Caco-2 (cell line): Measurements from ENCODE around the gene RNF2. TPM values are rescaled to one million over a fixed set of nuclear protein-coding genes. Genes with fewer than 3 reads are reported as not detected.

Source experiments
- BruUV-seq: library from RNA; stranded (reverse); fragments of 400-500 nt; replicated peaks from 2 replicates; lab custom pipeline; 2021; lab: Mats Ljungman, UMichigan
- CTCF ChIA-PET: fragments of 300-600 bp; sonication (Branson Sonifier 250); formaldehyde crosslinking; loops from one replicate; lab custom pipeline; 2022; ENCODE audit warnings: antibody characterized with exemption; lab: Charles Lee
- POLR2A ChIA-PET: fragments of 300-600 bp; sonication (Branson Sonifier 250); formaldehyde crosslinking; loops from one replicate; lab custom pipeline; 2022; ENCODE audit warnings: antibody characterized with exemption; lab: Charles Lee
- DNase-seq, 2 experiments: peaks; one replicate each; pipeline versions ENCODE4 v3.0.0 to v3.0.0-alpha.2; 2020 to 2022
- H3K27me3 ChIP-seq: replicated peaks from 2 replicates; pipeline ENCODE4 v1.6.0; 2011; ENCODE audit warnings: low read length; ENCODE audit not compliant: control insufficient read depth, insufficient read depth
- H3K36me3 ChIP-seq: 2 replicates; pipeline ENCODE4 v1.5.1; 2011; ENCODE audit warnings: low read length; ENCODE audit not compliant: control insufficient read depth, insufficient read depth
- H3K4me1 ChIP-seq: fragments of 250-450 bp; sonication (Bioruptor Pico); 2 replicates; pipeline ENCODE4 v1.5.1; 2020; ENCODE audit warnings: mild to moderate bottlenecking
- H3K4me3 ChIP-seq: 2 replicates; pipeline ENCODE4 v1.5.1; 2011; ENCODE audit warnings: low read depth, mild to moderate bottlenecking, control low read depth, low read length
- H3K9me3 ChIP-seq: fragments of 250-450 bp; sonication (Bioruptor Pico); 2 replicates; pipeline ENCODE4 v1.5.1; 2020; ENCODE audit warnings: mild to moderate bottlenecking, moderate library complexity
- H3K27ac Mint-ChIP-seq: one replicate; pipeline ENCODE4 v1.8.0; 2022; ENCODE audit warnings: mixed read lengths; ENCODE audit not compliant: unreplicated experiment
- H3K27me3 Mint-ChIP-seq: one replicate; pipeline ENCODE4 v1.8.0; 2022; ENCODE audit warnings: mixed read lengths; ENCODE audit not compliant: insufficient read depth, unreplicated experiment
- H3K36me3 Mint-ChIP-seq: one replicate; pipeline ENCODE4 v1.8.0; 2022; ENCODE audit warnings: mild to moderate bottlenecking, mixed read lengths; ENCODE audit not compliant: insufficient read depth, unreplicated experiment
- H3K4me1 Mint-ChIP-seq: one replicate; pipeline ENCODE4 v1.8.0; 2022; ENCODE audit warnings: low read depth, mixed read lengths; ENCODE audit not compliant: unreplicated experiment
- H3K4me3 Mint-ChIP-seq: one replicate; pipeline ENCODE4 v1.8.0; 2022; ENCODE audit warnings: mild to moderate bottlenecking, moderate library complexity, mixed read lengths; ENCODE audit not compliant: unreplicated experiment
- H3K9me3 Mint-ChIP-seq: one replicate; pipeline ENCODE4 v1.8.0; 2022; ENCODE audit warnings: mixed read lengths; ENCODE audit not compliant: unreplicated experiment
- CTCF ChIP-seq, 2 experiments: fragments of 200-600 bp in 1 of 2; IDR thresholded peaks; 1 replicate in 1 of 2; 2 replicates in 1 of 2; pipeline versions ENCODE4 v1.5.1 to v1.8.0; 2011 to 2022; ENCODE audit warnings: antibody characterized with exemption in 1 of 2, control low read depth in 1 of 2, inconsistent platforms in 1 of 2, low read depth in 1 of 2, low read length in 1 of 2, mild to moderate bottlenecking in 1 of 2, moderate library complexity in 1 of 2; ENCODE audit not compliant: insufficient read depth in 1 of 2, severe bottlenecking in 1 of 2, unreplicated experiment in 1 of 2
- intact Hi-C: fragments of 100-400 bp; cut with micrococcal nuclease; formaldehyde crosslinking; loops from one replicate; pipeline ENCODE4 v1.10.0; 2022; ENCODE audit not compliant: unreplicated experiment
- total RNA-seq: library from RNA; stranded (reverse); gene quantifications from 2 replicates; pipeline ENCODE4 v1.2.3, GENCODE V29; 2022

RNF2 gene
- total RNA-seq, 1 experiment from 2014 or later = 31.7 TPM

GRCh38 chr1:185066181-185066580 is 20.8 kb downstream of the RNF2 start:
- intact Hi-C loops = loop anchor here (2.0 kb wide), 1 partner anchor 13 kb away; no protein-coding TSS in a partner anchor
- Mint-ChIP-seq H3K36me3 (peaks cover 7% of the 10 kb centered on the region), H3K4me3 (no peak overlapping the region), H3K27me3 (no peaks in the 10 kb centered on the region), H3K4me1 (no peaks in the 10 kb centered on the region), H3K9me3 (no peaks in the 10 kb centered on the region), H3K27ac (no peak overlapping the region)
- BruUV-seq = no TSS peak
- Histone ChIP-seq H3K27me3 (no peaks in the 10 kb centered on the region), H3K4me1 (no peaks in the 10 kb centered on the region), H3K4me3 (no peak overlapping the region), H3K9me3 (no peaks in the 10 kb centered on the region), H3K36me3 (no peaks in the 10 kb centered on the region)
- no peak for DNase-seq
- POLR2A ChIA-PET = no interaction called here
- CTCF ChIA-PET = no interaction called here
- TF ChIP-seq CTCF (IDR thresholded peaks at IDR 0.05; ENCODE audit: insufficient read depth in 1 of 2, low read depth in 1 of 2, low read length in 1 of 2, severe bottlenecking in 1 of 2, unreplicated experiment in 1 of 2) = no peak

- no peak overlapping the region for H3K27ac Mint-ChIP-seq
- H3K4me1 Mint-ChIP-seq = no peaks in the 10 kb centered on the region
- no peak overlapping the region for H3K4me3 Mint-ChIP-seq
- no peaks in the 10 kb centered on the region for H3K27me3 ChIP-seq
- no peak for DNase-seq
- no peak overlapping the region for H3K4me3 ChIP-seq
- intact Hi-C loops = no loop called here
- ChIA-PET CTCF (no interaction called here), POLR2A (no interaction called here)
- no peaks in the 10 kb centered on the region for H3K4me1 ChIP-seq
- no peak for TF ChIP-seq CTCF (IDR thresholded peaks at IDR 0.05; ENCODE audit: insufficient read depth in 1 of 2, low read depth in 1 of 2, low read length in 1 of 2, severe bottlenecking in 1 of 2, unreplicated experiment in 1 of 2)
- BruUV-seq = no TSS peak
- H3K9me3 Mint-ChIP-seq = no peaks in the 10 kb centered on the region
- peaks cover 7% of the 10 kb centered on the region for H3K36me3 Mint-ChIP-seq
- no peaks in the 10 kb centered on the region for H3K9me3 ChIP-seq
- H3K36me3 ChIP-seq = no peaks in the 10 kb centered on the region
- no peaks in the 10 kb centered on the region for H3K27me3 Mint-ChIP-seq
Measured at GRCh38 chr1:185068341-185068740, 23.0 kb downstream of the RNF2 start.

GRCh38 chr1:185069202-185069772 is 23.9 kb downstream of the RNF2 start:
- intact Hi-C loops = no loop called here
- no peak for DNase-seq
- ChIA-PET POLR2A (no interaction called here), CTCF (no interaction called here)
- Mint-ChIP-seq H3K4me3 (no peak overlapping the region), H3K27ac (no peak overlapping the region), H3K36me3 (peaks cover 7% of the 10 kb centered on the region), H3K27me3 (no peaks in the 10 kb centered on the region), H3K4me1 (no peaks in the 10 kb centered on the region), H3K9me3 (no peaks in the 10 kb centered on the region)
- TF ChIP-seq CTCF (IDR thresholded peaks at IDR 0.05; ENCODE audit: insufficient read depth in 1 of 2, low read depth in 1 of 2, low read length in 1 of 2, severe bottlenecking in 1 of 2, unreplicated experiment in 1 of 2) = no peak
- BruUV-seq = no TSS peak
- Histone ChIP-seq H3K4me3 (no peak overlapping the region), H3K27me3 (no peaks in the 10 kb centered on the region), H3K9me3 (no peaks in the 10 kb centered on the region), H3K36me3 (no peaks in the 10 kb centered on the region), H3K4me1 (no peaks in the 10 kb centered on the region)
